Body of pancreas (tissue), 4 donors: Measurements from ENCODE around the gene DDX49.

ENCODE experiments used
- POLR2A ChIP-seq, 3 donors: fragments of 450-650 bp; IDR thresholded peaks; one replicate each; pipeline ENCODE4 v1.6.1; 2016; ENCODE audit warnings: antibody characterized with exemption in 3 of 3, mild to moderate bottlenecking in 2 of 3
- TF ChIP-seq, protein P1 (sequence below), 7 experiments: fragments of 450-650 bp in 4 of 7; fragments of 200-600 bp in 3 of 7; sonication (generic) in 3 of 7; IDR thresholded peaks; one replicate each; pipeline ENCODE4 v1.5.1; 2016 to 2019; ENCODE audit warnings: antibody characterized with exemption in 7 of 7

DNA sequence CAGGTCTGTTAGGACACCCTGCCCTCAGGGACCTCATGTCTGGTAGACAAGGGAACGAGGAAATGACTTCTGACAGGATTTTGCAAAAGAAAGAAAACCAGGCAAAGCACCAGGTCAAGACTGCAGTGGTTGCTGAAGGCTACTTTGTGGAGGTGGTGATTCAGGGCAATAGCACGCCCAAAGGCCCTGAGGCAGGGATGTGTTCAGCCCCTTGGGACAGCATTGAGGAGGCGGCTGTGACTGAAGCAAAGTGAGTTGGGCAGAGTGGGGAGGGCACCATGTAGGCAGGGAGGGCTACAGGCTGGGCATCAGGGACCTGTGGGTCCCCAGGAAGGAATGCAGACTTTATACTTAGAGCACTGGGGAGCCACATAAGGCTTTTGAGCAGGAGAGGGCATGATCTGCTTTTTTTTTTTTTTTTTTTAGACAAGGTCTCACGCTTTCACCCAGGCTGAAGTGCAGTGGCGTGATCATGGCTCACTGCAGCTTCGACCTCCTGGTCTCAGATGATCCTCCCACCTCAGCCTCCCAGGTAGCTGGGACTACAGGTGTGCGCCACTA is 32.3 kb downstream of the DDX49 start:
- TF ChIP-seq, protein P1, sequence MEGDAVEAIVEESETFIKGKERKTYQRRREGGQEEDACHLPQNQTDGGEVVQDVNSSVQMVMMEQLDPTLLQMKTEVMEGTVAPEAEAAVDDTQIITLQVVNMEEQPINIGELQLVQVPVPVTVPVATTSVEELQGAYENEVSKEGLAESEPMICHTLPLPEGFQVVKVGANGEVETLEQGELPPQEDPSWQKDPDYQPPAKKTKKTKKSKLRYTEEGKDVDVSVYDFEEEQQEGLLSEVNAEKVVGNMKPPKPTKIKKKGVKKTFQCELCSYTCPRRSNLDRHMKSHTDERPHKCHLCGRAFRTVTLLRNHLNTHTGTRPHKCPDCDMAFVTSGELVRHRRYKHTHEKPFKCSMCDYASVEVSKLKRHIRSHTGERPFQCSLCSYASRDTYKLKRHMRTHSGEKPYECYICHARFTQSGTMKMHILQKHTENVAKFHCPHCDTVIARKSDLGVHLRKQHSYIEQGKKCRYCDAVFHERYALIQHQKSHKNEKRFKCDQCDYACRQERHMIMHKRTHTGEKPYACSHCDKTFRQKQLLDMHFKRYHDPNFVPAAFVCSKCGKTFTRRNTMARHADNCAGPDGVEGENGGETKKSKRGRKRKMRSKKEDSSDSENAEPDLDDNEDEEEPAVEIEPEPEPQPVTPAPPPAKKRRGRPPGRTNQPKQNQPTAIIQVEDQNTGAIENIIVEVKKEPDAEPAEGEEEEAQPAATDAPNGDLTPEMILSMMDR (IDR thresholded peaks at IDR 0.05), result no peak
- TF ChIP-seq POLR2A (IDR thresholded peaks at IDR 0.05), result no peak
